PC-3 (cell line): ENCODE measurements around the gene PROSER2. TPM values are rescaled to one million over a fixed set of nuclear protein-coding genes. Genes with fewer than 3 reads are reported as not detected.

Experiments used
- ATAC-seq: fragments of 200-7000 bp; cut with Tn5 transposase; 2 replicates; pipeline ENCODE4 v1.9.1; 2020; ENCODE audit warnings: mild to moderate bottlenecking, moderate library complexity
- BruUV-seq: library from RNA; stranded (reverse); fragments of 400-500 nt; replicated peaks from 2 replicates; lab custom pipeline; 2021; lab: Mats Ljungman, UMichigan
- CTCF ChIA-PET: fragments of 300-600 bp; sonication (Branson Sonifier 250); formaldehyde crosslinking; loops from one replicate; lab custom pipeline; 2022; ENCODE audit warnings: antibody characterized with exemption; lab: Charles Lee
- POLR2A ChIA-PET: fragments of 300-600 bp; sonication (Branson Sonifier 250); formaldehyde crosslinking; loops from one replicate; lab custom pipeline; 2022; ENCODE audit warnings: antibody characterized with exemption; ENCODE audit not compliant: unreplicated experiment; lab: Charles Lee
- DNase-seq: peaks from one replicate; pipeline ENCODE4 v3.0.0-alpha.2; 2015
- H2AFZ ChIP-seq: fragments of 300-600 bp; sonication (generic); 2 replicates; pipeline ENCODE4 v1.6.0; 2016; ENCODE audit warnings: antibody characterized with exemption, low read length
- H3F3A ChIP-seq: fragments of 300-600 bp; sonication (generic); one replicate; pipeline ENCODE4 v1.6.0; 2017; ENCODE audit warnings: antibody characterized with exemption, low read length, control low read depth, mild to moderate bottlenecking; ENCODE audit not compliant: unreplicated experiment
- H3K27ac ChIP-seq: fragments of 300-600 bp; sonication (generic); 2 replicates; pipeline ENCODE4 v1.5.1; 2016; ENCODE audit warnings: mild to moderate bottlenecking, low read length
- H3K27me3 ChIP-seq: fragments of 300-600 bp; sonication (generic); 2 replicates; pipeline ENCODE4 v1.6.1; 2016; ENCODE audit warnings: low read length, mixed read lengths
- H3K36me3 ChIP-seq: fragments of 300-600 bp; sonication (generic); 2 replicates; pipeline ENCODE4 v1.6.1; 2016; ENCODE audit warnings: low read depth, mixed run types, low read length, mixed read lengths
- H3K4me1 ChIP-seq: fragments of 300-600 bp; sonication (generic); 2 replicates; pipeline ENCODE4 v1.5.1; 2016; ENCODE audit warnings: low read length; ENCODE audit not compliant: insufficient read depth
- H3K4me2 ChIP-seq: fragments of 300-600 bp; sonication (generic); 2 replicates; pipeline ENCODE4 v1.6.0; 2016; ENCODE audit warnings: low read length
- H3K4me3 ChIP-seq: fragments of 300-600 bp; sonication (generic); 2 replicates; pipeline ENCODE4 v1.5.1; 2016; ENCODE audit warnings: mild to moderate bottlenecking, low read length, mixed read lengths
- H3K79me2 ChIP-seq: fragments of 300-600 bp; sonication (generic); 2 replicates; pipeline ENCODE4 v1.6.1; 2017; ENCODE audit warnings: low read length, mixed read lengths
- H3K9ac ChIP-seq: fragments of 300-600 bp; sonication (generic); 2 replicates; pipeline ENCODE4 v1.6.0; 2016; ENCODE audit warnings: mild to moderate bottlenecking, low read length
- H3K9me2 ChIP-seq: fragments of 300-600 bp; sonication (generic); replicated peaks from 2 replicates; pipeline ENCODE4 v1.6.1; 2016; ENCODE audit warnings: mixed run types, low read length, mixed read lengths
- H3K9me3 ChIP-seq: fragments of 300-600 bp; sonication (generic); 2 replicates; pipeline ENCODE4 v1.6.1; 2016; ENCODE audit warnings: low read length, mixed read lengths
- H4K20me1 ChIP-seq: fragments of 300-600 bp; sonication (generic); 2 replicates; pipeline ENCODE4 v1.6.1; 2016; ENCODE audit warnings: low read length, mixed read lengths
- CTCF ChIP-seq: fragments of 300-600 bp; sonication (generic); conservative IDR thresholded peaks from 2 replicates; pipeline ENCODE4 v1.5.1; 2017; ENCODE audit warnings: antibody characterized with exemption, low read depth, mild to moderate bottlenecking, low read length
- EZH2 ChIP-seq: fragments of 300-600 bp; sonication (generic); IDR thresholded peaks from one replicate; pipeline ENCODE4 v1.6.1; 2017; ENCODE audit warnings: antibody characterized with exemption, mild to moderate bottlenecking, low read length; ENCODE audit not compliant: unreplicated experiment
- EZH2phosphoT487 ChIP-seq: fragments of 300-600 bp; sonication (generic); IDR thresholded peaks from 2 replicates; pipeline ENCODE4 v1.6.1; 2018; ENCODE audit warnings: mild to moderate bottlenecking, antibody characterized with exemption, low read length, borderline replicate concordance
- intact Hi-C: fragments of 100-400 bp; cut with micrococcal nuclease; formaldehyde crosslinking; loops from 2 replicates; pipeline ENCODE4 v1.9.0; 2023
- total RNA-seq: library from RNA; depleted of rRNA; stranded (reverse); fragments of >200 nt; gene quantifications from 2 replicates; pipeline ENCODE4 v1.2.3, GENCODE V29; 2014

PROSER2 gene
- total RNA-seq, 1 experiment from 2014 or later, result 52.5 TPM

GRCh38 chr10:11827006-11827405 is 3.9 kb downstream of the PROSER2 start:
- DNase-seq (no peak), ATAC-seq (no peak)
- no peak for TF ChIP-seq CTCF
- no peak for TF ChIP-seq EZH2phosphoT487
- no peak for TF ChIP-seq EZH2
- no peaks in the 10 kb centered on the region for H3F3A ChIP-seq
- no peaks in the 10 kb centered on the region for H3K27me3 ChIP-seq
- intact Hi-C loops, result no loop called here
- no TSS peak for BruUV-seq
- no peak overlapping the region for H3K9ac ChIP-seq
- no peak overlapping the region for H2AFZ ChIP-seq
- H3K79me2 ChIP-seq, result peaks cover 88% of the 10 kb centered on the region
- H3K36me3 ChIP-seq, result no peaks in the 10 kb centered on the region
- peak overlapping the region; percentile 56; the same call in 1 of the 2 replicates for H3K4me2 ChIP-seq
- H3K9me3 ChIP-seq, result no peaks in the 10 kb centered on the region
- no peaks in the 10 kb centered on the region for H3K9me2 ChIP-seq
- no peak overlapping the region for H3K27ac ChIP-seq
- POLR2A ChIA-PET, result no interaction called here
- peak overlapping the region; percentile 15; the same call in 1 of the 2 replicates for H3K4me3 ChIP-seq
- peaks cover 36% of the 10 kb centered on the region for H3K4me1 ChIP-seq
- CTCF ChIA-PET, result interaction anchor here (1.1 kb wide), 1 partner anchor 33 kb away, joined by 5 read pairs; no protein-coding TSS in a partner anchor
- peaks cover 12% of the 10 kb centered on the region; the same call in 1 of the 2 replicates for H4K20me1 ChIP-seq

GRCh38 chr10:11827414-11827813 is 4.3 kb downstream of the PROSER2 start:
- TF ChIP-seq EZH2 (no peak), EZH2phosphoT487 (no peak), CTCF (no peak)
- no peak overlapping the region for H2AFZ ChIP-seq
- H3K4me1 ChIP-seq, result peaks cover 32% of the 10 kb centered on the region
- ATAC-seq, result no peak
- ChIA-PET CTCF (interaction anchor here (0.9 to 1.1 kb wide), 2 partner anchors 33 kb away, joined by 3 to 5 read pairs; no protein-coding TSS in a partner anchor), POLR2A (no interaction called here)
- no peaks in the 10 kb centered on the region for H3K27me3 ChIP-seq
- no peak overlapping the region for H3K9ac ChIP-seq
- no peaks in the 10 kb centered on the region for H3K36me3 ChIP-seq
- no peaks in the 10 kb centered on the region for H3K9me2 ChIP-seq
- H3K9me3 ChIP-seq, result no peaks in the 10 kb centered on the region
- H3K79me2 ChIP-seq, result peaks cover 92% of the 10 kb centered on the region
- peaks cover 12% of the 10 kb centered on the region; the same call in 1 of the 2 replicates for H4K20me1 ChIP-seq
- no TSS peak for BruUV-seq
- H3K4me2 ChIP-seq, result peak overlapping the region; percentile 56; the same call in 1 of the 2 replicates
- H3K27ac ChIP-seq, result no peak overlapping the region
- H3K4me3 ChIP-seq, result peak overlapping the region; percentile 15; the same call in 1 of the 2 replicates
- no peak for DNase-seq
- intact Hi-C loops, result no loop called here
- H3F3A ChIP-seq, result no peaks in the 10 kb centered on the region

GRCh38 chr10:11828682-11829284 is 5.6 kb downstream of the PROSER2 start:
- no peak overlapping the region for H2AFZ ChIP-seq
- CTCF ChIA-PET, result no interaction called here
- no peak overlapping the region for H3K9ac ChIP-seq
- H3K36me3 ChIP-seq, result no peaks in the 10 kb centered on the region
- TF ChIP-seq CTCF (no peak), EZH2phosphoT487 (no peak), EZH2 (no peak)
- H3K9me2 ChIP-seq, result no peaks in the 10 kb centered on the region
- peaks cover 31% of the 10 kb centered on the region for H3K4me1 ChIP-seq
- H3K79me2 ChIP-seq, result peaks cover 100% of the 10 kb centered on the region
- ATAC-seq (no peak), DNase-seq (no peak)
- peaks cover 12% of the 10 kb centered on the region; the same call in 1 of the 2 replicates for H4K20me1 ChIP-seq
- H3K4me2 ChIP-seq, result no peak overlapping the region
- intact Hi-C loops, result no loop called here
- POLR2A ChIA-PET, result no interaction called here
- no peaks in the 10 kb centered on the region for H3K9me3 ChIP-seq
- H3K27ac ChIP-seq, result no peak overlapping the region
- H3F3A ChIP-seq, result no peaks in the 10 kb centered on the region
- no TSS peak for BruUV-seq
- H3K4me3 ChIP-seq, result no peak overlapping the region
- H3K27me3 ChIP-seq, result no peaks in the 10 kb centered on the region
